VCaP (cell line): ENCODE data around the gene NEU4.

Experiments
- H3K27ac ChIP-seq: fragments of 450-650 bp; 2 replicates; pipeline ENCODE4 v1.5.1; 2017
- TF ChIP-seq, protein P1 (sequence below): fragments of 450-650 bp; conservative IDR thresholded peaks from 2 replicates; pipeline ENCODE4 v1.5.1; 2017; ENCODE audit warnings: mild to moderate bottlenecking, moderate library complexity

NEU4 gene

DNA sequence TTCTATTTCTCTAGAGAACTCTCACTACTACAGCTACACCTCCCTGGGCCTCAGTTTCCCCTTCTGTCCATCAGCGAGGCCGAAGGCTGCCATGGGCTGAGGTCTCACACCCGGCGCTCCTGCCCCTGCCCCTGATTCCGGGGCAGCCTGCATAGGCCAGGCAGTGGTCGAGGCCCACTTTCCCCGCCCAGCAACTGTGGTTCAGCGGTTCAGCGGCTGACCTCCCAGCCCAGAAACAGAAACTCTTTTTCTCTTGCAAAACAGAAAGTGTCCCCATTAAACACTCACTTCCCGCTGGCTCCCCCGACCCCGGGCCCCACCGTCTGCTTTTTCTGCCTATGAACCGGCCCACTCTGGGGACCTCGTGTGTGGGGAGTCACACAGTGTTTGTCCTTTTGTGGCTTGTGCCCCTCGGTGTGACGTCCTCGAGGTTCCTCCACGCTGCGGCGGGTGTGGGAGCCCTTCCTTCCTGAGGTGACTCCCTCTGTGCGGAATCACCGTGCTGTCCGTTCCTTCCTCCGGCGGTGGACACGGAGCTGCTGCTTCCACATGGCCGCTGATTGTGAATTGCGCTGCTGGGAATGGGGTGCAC lies 33.7 kb downstream of the NEU4 start:
- H3K27ac ChIP-seq = no peak overlapping the region
- TF ChIP-seq, protein P1, sequence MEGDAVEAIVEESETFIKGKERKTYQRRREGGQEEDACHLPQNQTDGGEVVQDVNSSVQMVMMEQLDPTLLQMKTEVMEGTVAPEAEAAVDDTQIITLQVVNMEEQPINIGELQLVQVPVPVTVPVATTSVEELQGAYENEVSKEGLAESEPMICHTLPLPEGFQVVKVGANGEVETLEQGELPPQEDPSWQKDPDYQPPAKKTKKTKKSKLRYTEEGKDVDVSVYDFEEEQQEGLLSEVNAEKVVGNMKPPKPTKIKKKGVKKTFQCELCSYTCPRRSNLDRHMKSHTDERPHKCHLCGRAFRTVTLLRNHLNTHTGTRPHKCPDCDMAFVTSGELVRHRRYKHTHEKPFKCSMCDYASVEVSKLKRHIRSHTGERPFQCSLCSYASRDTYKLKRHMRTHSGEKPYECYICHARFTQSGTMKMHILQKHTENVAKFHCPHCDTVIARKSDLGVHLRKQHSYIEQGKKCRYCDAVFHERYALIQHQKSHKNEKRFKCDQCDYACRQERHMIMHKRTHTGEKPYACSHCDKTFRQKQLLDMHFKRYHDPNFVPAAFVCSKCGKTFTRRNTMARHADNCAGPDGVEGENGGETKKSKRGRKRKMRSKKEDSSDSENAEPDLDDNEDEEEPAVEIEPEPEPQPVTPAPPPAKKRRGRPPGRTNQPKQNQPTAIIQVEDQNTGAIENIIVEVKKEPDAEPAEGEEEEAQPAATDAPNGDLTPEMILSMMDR = no peak

DNA sequence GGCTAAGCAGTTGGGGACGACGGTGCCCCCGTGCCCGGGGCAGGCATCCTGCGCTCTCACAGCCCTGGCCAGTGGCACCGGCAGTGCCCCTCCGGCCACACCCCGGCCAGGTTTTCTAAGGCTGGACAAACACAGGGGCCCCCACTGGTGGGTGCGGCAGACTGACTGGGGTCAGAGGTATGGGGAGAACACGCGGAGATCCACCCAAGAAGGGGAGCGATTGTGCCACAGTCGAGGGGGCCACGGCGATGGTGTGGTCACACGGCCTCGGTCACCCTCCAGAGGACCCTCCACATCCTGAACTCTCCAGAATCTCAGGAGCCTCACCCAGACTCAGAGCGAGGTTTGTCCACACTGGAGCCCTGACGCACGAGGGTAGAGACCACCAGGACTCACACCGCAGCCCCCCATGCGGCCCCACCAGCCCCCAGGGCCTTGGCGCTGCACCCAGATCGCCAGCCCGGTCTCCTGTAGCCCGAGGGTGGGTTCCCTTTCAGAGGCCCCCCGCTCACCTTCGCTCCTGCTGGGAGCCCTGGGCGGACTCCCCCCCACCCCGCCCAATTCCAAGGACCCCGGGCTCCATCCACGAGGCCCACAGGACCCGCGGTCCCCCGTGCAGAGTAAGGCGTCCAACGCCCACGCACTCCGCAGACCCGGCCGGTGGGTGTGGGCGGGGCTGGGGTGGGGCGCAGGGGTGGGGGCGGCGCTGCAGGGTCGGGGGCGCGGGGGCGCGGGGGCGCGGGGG lies 34.5 kb downstream of the NEU4 start:
- TF ChIP-seq, protein P1 = no peak
- H3K27ac ChIP-seq = peak overlapping the region; percentile 45; the same call in 1 of the 2 replicates

DNA sequence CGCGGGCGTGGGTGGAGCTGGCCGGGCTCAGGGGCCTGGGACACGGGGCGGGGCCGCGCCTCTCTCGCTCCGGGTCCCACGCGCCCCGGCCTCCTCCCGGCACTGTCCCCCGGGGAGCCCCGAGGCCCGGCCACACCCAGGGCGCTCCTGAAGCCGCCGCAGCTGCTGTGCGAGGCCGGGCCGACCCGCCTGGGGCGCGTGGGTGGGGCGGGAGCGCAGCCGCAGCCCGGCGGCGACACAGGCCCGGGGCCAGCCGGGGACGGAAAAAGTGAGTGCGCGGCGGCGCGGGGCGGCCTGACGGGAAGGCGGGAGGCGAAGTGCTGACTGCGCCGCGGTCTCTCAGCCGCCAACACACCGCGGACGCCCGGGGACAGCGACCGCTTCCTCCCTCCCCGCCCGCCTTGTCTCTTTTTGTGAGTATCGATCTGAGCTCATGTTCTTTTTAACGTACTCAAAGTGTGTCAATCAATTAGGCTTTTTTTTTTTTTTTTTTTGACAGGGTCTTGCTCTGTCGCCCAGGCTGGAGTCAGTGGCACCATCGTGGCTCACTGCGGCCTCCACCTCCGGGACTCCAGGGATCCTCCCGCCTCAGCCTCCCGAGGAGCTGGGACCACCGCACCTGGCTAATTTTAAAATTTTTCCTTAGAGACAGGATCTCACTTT lies 35.2 kb downstream of the NEU4 start:
- H3K27ac ChIP-seq = peak overlapping the region; percentile 45; the same call in 1 of the 2 replicates
- TF ChIP-seq, protein P1 = no peak

DNA sequence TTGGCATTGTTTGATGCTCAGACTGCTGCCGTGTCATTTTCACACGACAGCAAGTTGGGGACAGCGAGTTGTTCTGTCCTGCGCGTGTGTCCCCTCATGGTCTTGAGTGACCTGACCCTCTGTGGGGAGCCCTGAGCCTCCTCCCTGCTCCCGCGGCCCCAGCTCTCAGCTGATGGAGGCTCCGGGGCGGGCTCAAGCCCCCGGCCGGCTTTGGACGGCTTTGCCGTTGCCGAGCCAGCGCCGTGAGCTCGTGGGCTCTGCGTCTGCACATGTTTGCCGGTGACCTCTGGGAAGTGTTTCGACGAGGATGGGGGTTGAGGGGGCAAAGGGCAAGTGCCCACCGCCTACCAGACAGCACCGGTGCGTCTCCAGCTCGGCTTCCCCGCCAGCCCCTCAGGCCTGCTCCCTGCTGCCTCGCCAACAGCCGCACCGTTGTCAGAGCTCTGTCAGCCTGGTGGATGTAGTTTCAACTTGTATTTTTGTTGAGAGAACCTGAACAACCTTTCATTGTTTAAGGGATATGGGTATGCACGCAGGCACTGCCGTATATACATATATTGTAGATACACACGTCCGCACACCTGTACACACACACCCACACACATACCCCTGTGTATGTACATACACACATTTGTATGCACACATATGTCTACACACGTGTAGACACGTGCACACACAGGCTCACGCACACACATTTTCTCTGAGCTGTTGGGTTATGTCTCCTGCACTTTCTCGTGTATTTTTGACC lies 36.0 kb downstream of the NEU4 start:
- TF ChIP-seq, protein P1 = no peak
- H3K27ac ChIP-seq = no peak overlapping the region

DNA sequence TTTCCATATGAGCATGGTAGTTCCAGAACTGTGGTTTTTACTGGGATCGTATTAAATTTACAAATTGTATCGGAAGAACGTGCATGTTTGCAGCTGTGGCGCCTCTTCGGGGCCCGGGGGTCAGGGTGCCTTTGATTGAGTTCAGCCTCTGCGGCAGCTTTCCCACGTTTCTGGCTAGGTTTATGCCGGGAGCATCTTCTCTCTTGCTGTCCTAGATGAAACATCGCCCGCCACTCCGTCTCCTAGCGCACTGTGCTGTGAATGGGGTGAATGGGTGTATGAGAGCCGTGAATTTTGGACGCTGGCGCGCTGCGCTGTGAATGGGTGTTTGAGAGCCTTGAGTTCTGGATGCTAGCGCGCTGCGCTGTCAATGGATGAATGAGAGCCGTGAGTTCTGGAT lies 37.4 kb downstream of the NEU4 start:
- H3K27ac ChIP-seq = no peak overlapping the region
- TF ChIP-seq, protein P1 = no peak

DNA sequence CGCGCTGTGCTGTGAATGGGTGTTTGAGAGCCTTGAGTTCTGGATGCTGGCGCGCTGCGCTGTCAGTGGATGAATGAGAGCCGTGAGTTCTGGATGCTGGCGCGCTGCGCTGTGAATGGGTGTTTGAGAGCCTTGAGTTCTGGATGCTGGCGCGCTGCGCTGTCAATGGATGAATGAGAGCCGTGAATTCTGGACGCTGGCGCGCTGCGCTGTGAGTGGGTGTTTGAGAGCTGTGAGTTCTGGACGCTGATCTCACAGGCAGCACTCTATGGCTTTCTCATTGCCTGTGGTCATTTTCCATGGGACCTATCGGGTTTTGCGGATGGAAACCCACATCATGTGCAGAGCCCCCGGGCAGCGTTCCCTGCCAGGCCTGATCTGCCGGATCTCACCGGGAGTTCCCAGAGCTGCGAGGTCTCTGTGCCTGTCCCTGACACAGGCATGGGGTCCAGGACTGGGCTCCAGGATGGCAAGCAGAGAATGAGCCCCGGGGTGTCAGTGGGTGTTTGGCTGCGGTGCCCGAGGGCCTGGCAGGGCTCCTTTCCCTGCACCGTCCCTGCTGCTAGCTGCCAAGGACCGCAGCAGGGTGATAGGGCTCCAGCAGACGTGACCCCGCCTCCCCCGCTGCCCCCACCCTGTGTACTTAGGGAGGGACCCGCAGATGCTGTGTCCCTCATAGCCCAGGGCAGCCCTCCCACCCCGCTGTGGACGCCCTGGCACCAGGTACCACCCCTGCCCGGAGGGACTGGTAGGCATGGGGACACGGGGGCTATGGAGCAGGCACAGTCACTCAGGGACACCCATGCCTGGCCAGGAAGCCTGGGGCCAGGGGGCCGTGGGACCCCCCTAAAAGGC lies 40.0 kb downstream of the NEU4 start:
- H3K27ac ChIP-seq = no peak overlapping the region
- TF ChIP-seq, protein P1 = no peak
